SK-N-SH treated with all-trans-retinoic acid at 6 μM for 48 hours (cell line): ENCODE data around the gene DOCK2.

Experiments used
- ATAC-seq: fragments of 200-7000 bp; cut with Tn5 transposase; 3 replicates; pipeline ENCODE4 v1.9.1; 2020; ENCODE audit warnings: mild to moderate bottlenecking, moderate library complexity
- ARNTL ChIP-seq: fragments of 450-650 bp; formaldehyde crosslinking; IDR thresholded peaks from 2 replicates; pipeline ENCODE4 v1.5.0; 2020; ENCODE audit warnings: low read depth, mild to moderate bottlenecking, moderate library complexity, borderline replicate concordance
- BACH2 ChIP-seq: fragments of 250-450 bp; sonication (Bioruptor Pico); IDR thresholded peaks from 2 replicates; pipeline ENCODE4 v1.9.0; 2021; ENCODE audit warnings: mild to moderate bottlenecking, borderline replicate concordance
- CSDC2 ChIP-seq: fragments of 250-450 bp; sonication (Bioruptor Pico); IDR thresholded peaks from 2 replicates; pipeline ENCODE4 v1.5.0; 2020; ENCODE audit warnings: mild to moderate bottlenecking, moderate library complexity
- CSRNP3 ChIP-seq: fragments of 250-450 bp; sonication (Bioruptor Pico); IDR thresholded peaks from 2 replicates; pipeline ENCODE4 v1.5.1; 2021; ENCODE audit warnings: mild to moderate bottlenecking, moderate library complexity
- ESRRG ChIP-seq: fragments of 250-450 bp; sonication (Bioruptor Pico); IDR thresholded peaks from 2 replicates; pipeline ENCODE4 v1.6.1; 2021; ENCODE audit warnings: mild to moderate bottlenecking
- GLIS3 ChIP-seq: fragments of 250-450 bp; sonication (Bioruptor Pico); IDR thresholded peaks from 2 replicates; pipeline ENCODE4 v1.5.0; 2020; ENCODE audit warnings: mild to moderate bottlenecking, moderate library complexity
- ISL1 ChIP-seq: fragments of 250-450 bp; sonication (Bioruptor Pico); IDR thresholded peaks from 2 replicates; pipeline ENCODE4 v2.1.2; 2022; ENCODE audit warnings: mild to moderate bottlenecking, moderate library complexity
- OSR1 ChIP-seq: fragments of 250-450 bp; sonication (Bioruptor Pico); IDR thresholded peaks from 2 replicates; pipeline ENCODE4 v1.8.0; 2022; ENCODE audit warnings: moderate library complexity, mild to moderate bottlenecking, inconsistent platforms
- PATZ1 ChIP-seq: fragments of 250-450 bp; sonication (Bioruptor Pico); IDR thresholded peaks from 2 replicates; pipeline ENCODE4 v1.8.0; 2020; ENCODE audit warnings: mild to moderate bottlenecking, moderate library complexity, borderline replicate concordance
- POU6F1 ChIP-seq: fragments of 250-450 bp; sonication (Bioruptor Pico); IDR thresholded peaks from 2 replicates; pipeline ENCODE4 v1.8.0; 2021; ENCODE audit warnings: low read depth, mild to moderate bottlenecking, moderate library complexity, borderline replicate concordance
- PPARA ChIP-seq: fragments of 250-450 bp; sonication (Bioruptor Pico); IDR thresholded peaks from 2 replicates; pipeline ENCODE4 v1.5.0; 2020; ENCODE audit warnings: mild to moderate bottlenecking, borderline replicate concordance
- RARB ChIP-seq: fragments of 250-450 bp; sonication (Bioruptor Pico); IDR thresholded peaks from 2 replicates; pipeline ENCODE4 v1.8.0; 2021; ENCODE audit warnings: mild to moderate bottlenecking, moderate library complexity
- SNAI2 ChIP-seq: fragments of 250-450 bp; sonication (Bioruptor Pico); IDR thresholded peaks from 2 replicates; pipeline ENCODE4 v1.5.0; 2020; ENCODE audit warnings: mild to moderate bottlenecking, moderate library complexity
- TCF4 ChIP-seq: fragments of 250-450 bp; sonication (Bioruptor Pico); IDR thresholded peaks from 2 replicates; pipeline ENCODE4 v1.8.0; 2021; ENCODE audit warnings: mild to moderate bottlenecking, moderate library complexity, borderline replicate concordance
- TOX ChIP-seq: fragments of 250-450 bp; sonication (Bioruptor Pico); IDR thresholded peaks from 2 replicates; pipeline ENCODE4 v1.8.0; 2021; ENCODE audit warnings: mild to moderate bottlenecking, moderate library complexity, borderline replicate concordance
- ZC3H10 ChIP-seq: fragments of 250-450 bp; sonication (Bioruptor Pico); IDR thresholded peaks from 2 replicates; pipeline ENCODE4 v1.5.1; 2021; ENCODE audit warnings: mild to moderate bottlenecking, moderate library complexity
- ZFP3 ChIP-seq: fragments of 250-450 bp; sonication (Bioruptor Pico); IDR thresholded peaks from 2 replicates; pipeline ENCODE4 v1.5.0; 2020; ENCODE audit warnings: mild to moderate bottlenecking, moderate library complexity
- ZFP30 ChIP-seq: fragments of 450-650 bp; formaldehyde crosslinking; IDR thresholded peaks from 2 replicates; pipeline ENCODE4 v1.5.0; 2022; ENCODE audit warnings: mild to moderate bottlenecking, moderate library complexity
- ZNF565 ChIP-seq: fragments of 450-650 bp; formaldehyde crosslinking; conservative IDR thresholded peaks from 2 replicates; pipeline ENCODE4 v1.5.0; 2020; ENCODE audit warnings: low read depth, mild to moderate bottlenecking, moderate library complexity
- ZNF70 ChIP-seq: fragments of 450-650 bp; formaldehyde crosslinking; IDR thresholded peaks from 2 replicates; pipeline ENCODE4 v1.5.0; 2020; ENCODE audit warnings: mild to moderate bottlenecking, moderate library complexity
- ZNF8 ChIP-seq: fragments of 450-650 bp; formaldehyde crosslinking; IDR thresholded peaks from 2 replicates; pipeline ENCODE4 v1.5.0; 2020; ENCODE audit warnings: mild to moderate bottlenecking, moderate library complexity
- TF ChIP-seq, protein P1 (sequence below): fragments of 250-450 bp; sonication (Bioruptor Pico); IDR thresholded peaks from 2 replicates; pipeline ENCODE4 v1.5.0; 2020; ENCODE audit warnings: mild to moderate bottlenecking, moderate library complexity

Gene DOCK2

DNA sequence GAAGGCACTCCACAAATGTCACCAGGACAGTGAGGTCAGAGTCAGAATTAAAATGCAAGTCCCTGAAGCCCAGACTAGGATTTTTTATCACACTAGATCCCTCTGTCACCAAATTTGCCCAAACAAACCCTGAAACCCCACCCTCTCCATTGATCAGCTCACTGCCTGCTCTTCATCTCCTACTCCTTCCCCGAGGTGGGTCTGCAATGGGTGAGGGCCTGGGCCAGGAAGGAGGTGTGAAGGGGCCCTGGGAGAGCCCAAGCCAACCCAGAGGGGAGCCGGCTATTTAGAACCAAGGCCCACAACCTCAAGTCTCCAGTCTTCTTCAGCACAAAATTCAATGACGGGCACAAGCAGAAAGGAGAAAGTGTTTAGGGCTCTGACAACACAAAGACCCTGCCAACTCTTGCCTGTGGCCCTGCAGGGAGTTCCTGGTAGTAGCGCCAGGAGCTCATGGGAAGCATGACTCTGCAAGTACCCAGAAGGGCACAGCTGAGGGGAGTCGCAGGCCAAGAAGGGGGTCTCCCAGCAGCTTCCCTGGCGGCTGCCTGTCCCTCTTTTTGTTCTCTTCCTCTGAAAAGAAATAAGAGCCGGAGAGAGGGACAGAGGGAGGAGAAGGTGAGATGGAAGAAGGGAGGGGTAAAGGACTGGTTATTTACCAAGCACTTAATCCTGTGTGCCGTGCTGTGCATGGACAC lies 474.2 kb downstream of the DOCK2 start (continued):
- no peak for TF ChIP-seq CSRNP3
- no peak for TF ChIP-seq GLIS3 (CRISPR knock-in tag)
- TF ChIP-seq ZNF70 (CRISPR knock-in tag) = no peak
- no peak for TF ChIP-seq ZNF565
- no peak for TF ChIP-seq ZFP30 (CRISPR knock-in tag)

GRCh38 chr5:170112876-170113521 lies 475.9 kb downstream of the DOCK2 start:
- ATAC-seq = no peak; the same call in 2 of the 3 replicates
- no peak for TF ChIP-seq ZNF70 (CRISPR knock-in tag)
- TF ChIP-seq BACH2 (CRISPR knock-in tag) = no peak
- TF ChIP-seq POU6F1 (CRISPR knock-in tag) = no peak
- no peak for TF ChIP-seq ZNF565
- TF ChIP-seq ESRRG (CRISPR knock-in tag) = no peak
- no peak for TF ChIP-seq ZFP3 (CRISPR knock-in tag)
- no peak for TF ChIP-seq ARNTL (CRISPR knock-in tag)
- no peak for TF ChIP-seq GLIS3 (CRISPR knock-in tag)
- no peak for TF ChIP-seq ZNF8
- TF ChIP-seq, protein P1, sequence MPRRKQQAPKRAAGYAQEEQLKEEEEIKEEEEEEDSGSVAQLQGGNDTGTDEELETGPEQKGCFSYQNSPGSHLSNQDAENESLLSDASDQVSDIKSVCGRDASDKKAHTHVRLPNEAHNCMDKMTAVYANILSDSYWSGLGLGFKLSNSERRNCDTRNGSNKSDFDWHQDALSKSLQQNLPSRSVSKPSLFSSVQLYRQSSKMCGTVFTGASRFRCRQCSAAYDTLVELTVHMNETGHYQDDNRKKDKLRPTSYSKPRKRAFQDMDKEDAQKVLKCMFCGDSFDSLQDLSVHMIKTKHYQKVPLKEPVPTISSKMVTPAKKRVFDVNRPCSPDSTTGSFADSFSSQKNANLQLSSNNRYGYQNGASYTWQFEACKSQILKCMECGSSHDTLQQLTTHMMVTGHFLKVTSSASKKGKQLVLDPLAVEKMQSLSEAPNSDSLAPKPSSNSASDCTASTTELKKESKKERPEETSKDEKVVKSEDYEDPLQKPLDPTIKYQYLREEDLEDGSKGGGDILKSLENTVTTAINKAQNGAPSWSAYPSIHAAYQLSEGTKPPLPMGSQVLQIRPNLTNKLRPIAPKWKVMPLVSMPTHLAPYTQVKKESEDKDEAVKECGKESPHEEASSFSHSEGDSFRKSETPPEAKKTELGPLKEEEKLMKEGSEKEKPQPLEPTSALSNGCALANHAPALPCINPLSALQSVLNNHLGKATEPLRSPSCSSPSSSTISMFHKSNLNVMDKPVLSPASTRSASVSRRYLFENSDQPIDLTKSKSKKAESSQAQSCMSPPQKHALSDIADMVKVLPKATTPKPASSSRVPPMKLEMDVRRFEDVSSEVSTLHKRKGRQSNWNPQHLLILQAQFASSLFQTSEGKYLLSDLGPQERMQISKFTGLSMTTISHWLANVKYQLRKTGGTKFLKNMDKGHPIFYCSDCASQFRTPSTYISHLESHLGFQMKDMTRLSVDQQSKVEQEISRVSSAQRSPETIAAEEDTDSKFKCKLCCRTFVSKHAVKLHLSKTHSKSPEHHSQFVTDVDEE (CRISPR knock-in tag) = no peak
- TF ChIP-seq ZC3H10 (CRISPR knock-in tag) = no peak
- TF ChIP-seq TCF4 (CRISPR knock-in tag) = no peak
- no peak for TF ChIP-seq CSRNP3
- no peak for TF ChIP-seq RARB (CRISPR knock-in tag)
- no peak for TF ChIP-seq OSR1 (CRISPR knock-in tag)
- no peak for TF ChIP-seq SNAI2 (CRISPR knock-in tag)
- no peak for TF ChIP-seq TOX (CRISPR knock-in tag)
- TF ChIP-seq PPARA (CRISPR knock-in tag) = no peak

DNA sequence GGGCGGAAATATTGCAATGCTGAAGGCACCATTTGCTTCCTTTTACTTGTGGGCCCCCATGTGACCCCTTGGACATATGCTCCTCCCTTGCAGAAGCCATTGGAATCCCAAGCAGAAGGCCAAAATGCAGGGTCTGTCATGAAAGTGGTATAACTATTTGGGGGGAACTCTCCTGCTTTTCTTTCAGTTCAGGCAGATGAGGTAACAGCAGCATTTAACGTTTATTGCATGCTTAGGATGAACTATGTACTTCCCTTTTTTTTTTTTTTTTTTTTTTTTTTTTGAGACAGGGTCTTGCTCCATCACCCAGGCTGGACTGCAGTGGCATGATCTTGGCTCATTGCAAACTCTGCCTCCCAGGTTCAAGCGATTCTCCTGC lies 476.4 kb downstream of the DOCK2 start:
- no peak for ATAC-seq
- TF ChIP-seq, protein P1 (CRISPR knock-in tag) = no peak
- TF ChIP-seq PATZ1 (CRISPR knock-in tag) (no peak), TOX (CRISPR knock-in tag) (no peak), ZNF565 (no peak), BACH2 (CRISPR knock-in tag) (no peak), SNAI2 (CRISPR knock-in tag) (no peak), ZC3H10 (CRISPR knock-in tag) (no peak), ZNF70 (CRISPR knock-in tag) (no peak), RARB (CRISPR knock-in tag) (no peak), PPARA (CRISPR knock-in tag) (no peak), OSR1 (CRISPR knock-in tag) (no peak), ZFP3 (CRISPR knock-in tag) (no peak), CSDC2 (CRISPR knock-in tag) (no peak), ZNF8 (no peak), ISL1 (no peak), ESRRG (CRISPR knock-in tag) (no peak)
